IPS DF 19.7 (cell line): ENCODE results near the gene ZMIZ1.

Experiments
- DNase-seq: peaks from one replicate; pipeline ENCODE4 v3.0.0-alpha.2; 2013; ENCODE audit warnings: low read depth, low spot score

ZMIZ1 gene

GRCh38 chr10:79244841-79245504 is 176.2 kb downstream of the ZMIZ1 start:
- DNase-seq = no peak

GRCh38 chr10:79245539-79246208 is 176.9 kb downstream of the ZMIZ1 start:
- DNase-seq = no peak

- DNase-seq = no peak
Measured at GRCh38 chr10:79246209-79246581, 177.4 kb downstream of the ZMIZ1 start.

GRCh38 chr10:79246606-79247275 is 178.0 kb downstream of the ZMIZ1 start:
- DNase-seq = no peak

DNA sequence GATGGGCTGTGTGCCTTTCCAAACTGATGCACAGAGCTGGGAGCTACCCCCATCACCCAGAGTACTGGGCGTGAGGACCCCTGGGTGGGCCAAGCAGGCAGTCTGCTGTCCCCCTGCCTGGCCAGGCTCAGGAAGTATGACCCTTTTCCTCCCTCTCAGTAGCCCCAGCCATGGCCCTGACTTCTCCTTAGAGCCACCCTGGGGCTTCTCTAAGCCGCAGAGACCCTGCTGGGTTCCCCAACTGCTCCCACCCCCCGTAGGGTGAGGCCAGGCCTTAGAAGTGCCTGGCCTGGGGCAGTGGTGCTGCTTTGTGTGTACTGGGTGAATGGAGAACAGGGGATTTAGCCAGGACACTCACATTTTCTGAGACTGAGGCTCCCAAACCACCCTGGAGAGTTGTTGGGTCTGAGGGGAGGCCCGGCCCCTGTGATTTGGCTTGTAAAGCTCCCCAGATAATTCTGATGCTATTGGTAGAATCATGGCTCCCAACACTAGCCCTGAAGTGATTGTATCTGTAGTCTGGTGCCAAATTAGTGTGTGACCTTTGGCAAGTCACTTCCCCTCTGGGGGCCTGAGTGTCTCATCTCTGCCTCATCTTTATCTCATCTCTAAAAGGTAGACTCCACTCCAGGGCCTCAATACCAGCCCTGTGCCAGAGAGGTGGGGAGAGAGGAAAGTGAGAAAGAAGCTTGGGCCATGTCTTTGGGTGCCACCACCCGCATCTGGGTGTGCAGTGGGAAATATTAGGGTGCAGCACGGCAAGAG is 178.8 kb downstream of the ZMIZ1 start:
- DNase-seq = no peak

DNA sequence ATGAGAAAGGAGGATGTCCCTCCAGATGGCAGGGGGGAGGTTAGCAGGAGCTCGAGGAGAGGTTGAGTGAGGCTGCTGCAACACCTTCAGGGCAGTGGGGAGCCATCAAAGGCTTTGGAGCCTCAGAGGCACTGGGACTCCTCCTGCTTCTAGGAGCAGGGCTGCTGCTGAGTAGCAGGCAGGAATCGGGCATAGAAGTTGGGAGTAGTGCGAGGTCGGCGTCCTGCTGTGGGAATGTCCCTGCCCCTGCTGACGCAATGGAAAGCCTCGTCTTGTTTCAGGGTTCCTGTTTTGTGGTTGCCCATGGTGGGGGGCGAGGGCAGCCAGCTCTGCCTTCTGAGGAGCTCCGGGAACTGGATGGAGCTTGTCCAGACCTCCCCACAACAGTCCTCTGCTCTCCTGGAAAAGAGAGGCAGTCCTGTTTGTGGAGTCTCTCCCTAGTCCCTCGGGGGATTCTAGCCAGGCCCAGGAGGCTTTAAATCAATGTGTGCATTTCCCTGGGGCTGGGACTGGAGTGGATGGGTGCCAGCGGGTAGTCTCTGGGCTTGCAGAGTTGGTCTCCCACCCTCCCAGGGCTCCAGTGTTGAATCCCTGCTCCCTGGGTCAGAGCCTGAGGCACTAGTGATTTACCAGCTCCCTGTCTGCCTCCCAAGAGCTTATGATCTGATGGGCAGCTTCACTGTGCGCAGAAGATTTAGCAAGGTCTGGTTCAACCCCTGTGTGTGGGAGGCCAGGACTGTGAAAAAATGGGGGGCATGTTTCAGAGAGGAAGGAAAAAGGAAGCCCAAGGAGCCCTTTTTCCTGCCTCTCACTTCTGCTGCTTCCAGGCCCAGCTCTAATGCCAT is 179.8 kb downstream of the ZMIZ1 start:
- no peak for DNase-seq

DNA sequence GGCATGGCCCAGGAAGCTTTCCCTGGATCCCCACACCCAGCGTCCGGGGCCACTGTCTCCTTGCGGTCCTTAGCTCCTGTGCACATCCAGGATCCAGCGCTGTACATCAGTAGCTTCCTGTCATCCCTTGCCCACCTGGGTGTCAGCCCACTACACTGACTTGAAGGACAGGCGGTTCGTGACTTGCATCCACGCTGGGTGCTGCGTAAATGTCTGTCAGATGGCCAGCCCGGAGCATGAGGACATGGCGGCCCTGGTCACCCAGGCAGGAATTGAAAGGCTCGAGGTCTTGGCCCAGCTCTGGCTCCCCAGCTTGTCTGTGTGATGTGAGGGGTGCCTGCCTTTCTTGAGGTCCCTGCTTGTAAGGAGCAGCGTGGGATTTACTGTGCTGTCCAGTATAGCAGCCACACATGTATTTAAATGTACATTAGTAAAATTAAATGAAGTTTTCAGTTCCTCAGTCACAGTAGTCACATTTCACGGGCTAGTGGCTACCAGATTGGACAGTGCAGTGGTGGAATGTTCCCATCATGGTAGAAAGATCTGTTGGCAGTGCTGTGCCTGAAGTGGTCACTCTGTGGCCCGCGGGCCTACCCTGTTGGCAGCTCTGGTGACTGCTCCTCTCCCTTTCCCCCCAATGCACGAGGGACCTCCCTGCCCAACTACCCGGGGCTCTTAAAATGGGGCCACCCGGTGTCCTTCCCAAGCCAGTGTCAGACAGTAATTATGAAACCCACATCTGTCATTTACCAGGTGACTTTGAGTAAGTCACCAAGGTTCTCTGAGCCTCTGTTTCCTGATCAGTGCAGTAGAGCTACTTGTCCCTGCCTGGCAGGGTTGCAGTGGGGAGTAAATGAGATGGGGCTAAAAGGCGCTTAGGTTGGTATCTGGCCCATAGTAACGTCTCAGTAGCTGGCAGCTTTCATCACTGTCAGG is 180.7 kb downstream of the ZMIZ1 start:
- DNase-seq = no peak

DNA sequence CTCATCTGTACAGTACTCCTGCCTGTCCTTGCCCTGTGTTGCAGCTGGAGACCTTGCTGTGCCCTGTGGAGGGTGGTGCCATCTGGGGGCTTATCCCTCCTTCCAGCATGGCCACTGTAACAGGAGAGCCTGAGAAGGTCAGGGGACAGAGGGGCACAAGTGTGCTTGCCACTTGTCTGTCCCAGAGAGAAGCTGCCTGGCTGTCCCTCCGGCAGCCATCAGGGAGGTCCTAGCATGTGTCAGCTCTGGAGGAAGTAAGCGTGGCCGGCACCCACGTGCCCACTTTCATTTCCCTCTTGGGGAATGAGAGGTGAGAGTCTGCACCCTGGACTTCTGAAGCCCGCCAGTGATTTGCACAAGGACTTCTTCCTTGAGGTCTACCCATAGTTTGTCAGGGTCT is 181.5 kb downstream of the ZMIZ1 start:
- DNase-seq = no peak

GRCh38 chr10:79252450-79252849 is 183.7 kb downstream of the ZMIZ1 start:
- no peak for DNase-seq

- no peak for DNase-seq
Measured at GRCh38 chr10:79252971-79253370, 184.2 kb downstream of the ZMIZ1 start.

- no peak for DNase-seq
Measured at GRCh38 chr10:79253704-79254103, 184.9 kb downstream of the ZMIZ1 start.

GRCh38 chr10:79254333-79255006 is 185.7 kb downstream of the ZMIZ1 start:
- DNase-seq = no peak

DNA sequence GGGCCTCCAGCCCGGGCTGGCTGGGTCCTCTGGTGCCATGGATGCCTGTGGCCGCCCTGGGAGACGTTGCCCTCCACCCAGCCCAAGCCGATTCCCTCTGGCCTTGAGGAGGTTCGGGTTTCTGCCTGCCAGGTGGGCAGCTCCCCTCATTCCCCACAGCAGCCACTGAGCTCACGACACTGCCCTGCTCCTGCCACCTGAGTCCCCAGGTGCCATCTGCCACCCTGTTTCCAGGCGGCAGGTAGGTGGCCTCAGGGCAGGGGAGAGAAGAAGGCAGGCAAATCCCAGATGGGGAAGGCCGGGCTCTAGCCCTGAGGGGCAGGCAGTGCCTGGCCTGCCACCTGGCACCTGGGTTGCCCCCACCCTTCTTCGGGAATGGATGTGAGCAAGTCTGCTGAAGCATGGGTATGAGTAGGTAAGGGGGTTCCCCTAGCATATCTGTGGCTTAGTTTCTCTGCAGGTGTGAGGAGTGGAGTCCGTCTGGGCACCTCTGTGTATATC is 186.3 kb downstream of the ZMIZ1 start:
- no peak for DNase-seq

DNA sequence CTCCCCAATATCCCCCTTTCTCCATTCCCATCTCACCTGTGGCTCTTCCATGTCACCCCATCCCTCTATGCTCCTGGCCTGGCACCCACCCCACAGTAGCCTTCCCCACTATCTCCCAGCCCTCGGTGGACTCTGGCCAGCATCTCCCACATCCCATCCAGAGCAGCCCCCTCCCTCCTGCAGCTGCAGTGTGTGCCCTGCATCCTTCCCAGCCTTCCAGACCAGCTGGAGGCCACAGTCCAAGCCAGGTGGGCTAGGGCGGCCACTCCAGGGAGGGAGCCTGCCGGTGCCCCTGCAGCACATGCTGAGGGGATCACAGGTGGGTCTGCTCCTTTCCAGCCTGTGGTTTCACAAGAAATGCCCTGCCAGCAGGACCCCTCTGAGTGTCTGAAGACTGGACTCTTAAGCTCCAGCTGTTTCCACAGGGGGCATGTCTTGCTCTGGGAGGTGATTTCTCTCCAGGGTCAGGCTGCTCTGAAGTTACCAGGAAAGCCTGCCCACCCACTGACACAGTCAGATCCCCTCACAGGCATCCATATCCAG is 187.6 kb downstream of the ZMIZ1 start:
- no peak for DNase-seq

DNA sequence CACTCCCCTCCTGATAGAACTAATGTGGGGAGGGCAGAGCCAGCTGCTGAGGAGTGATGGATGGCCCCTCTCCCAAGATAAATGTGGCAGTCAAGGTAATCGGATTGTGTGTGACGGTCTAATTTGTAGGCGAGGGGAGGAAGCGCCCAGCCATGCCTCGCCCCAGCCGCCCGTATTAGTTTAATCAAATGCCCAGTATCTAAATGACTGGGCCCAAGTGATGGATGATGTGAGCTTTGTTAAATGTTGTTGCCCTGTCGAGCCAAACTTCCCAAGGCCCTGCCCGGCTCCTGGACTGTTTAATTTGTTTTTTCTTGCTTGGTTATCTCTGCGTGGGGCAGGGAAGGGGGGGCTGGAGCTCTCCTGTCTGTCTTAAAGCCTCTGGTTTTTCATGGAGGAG is 190.1 kb downstream of the ZMIZ1 start:
- DNase-seq = no peak

DNA sequence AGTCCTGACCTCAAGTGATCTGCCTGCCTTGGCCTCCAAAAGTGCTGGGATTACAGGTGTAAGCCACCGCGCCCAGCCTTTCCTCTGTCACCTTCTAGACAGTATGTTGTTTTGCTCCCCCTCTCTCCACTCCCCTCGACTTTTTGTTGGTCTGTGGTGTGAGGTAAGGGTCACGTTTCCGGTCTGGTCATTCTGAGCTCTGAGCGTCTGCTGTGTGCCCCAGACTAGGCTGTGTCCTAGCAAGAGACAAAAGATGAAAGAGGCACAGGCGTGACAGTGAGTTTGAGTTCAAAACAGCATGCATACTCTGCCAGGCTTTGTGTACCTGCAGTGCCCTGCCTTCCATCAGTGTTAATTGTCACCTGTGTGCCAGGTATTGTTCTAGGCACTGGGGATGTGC is 191.1 kb downstream of the ZMIZ1 start:
- DNase-seq = no peak

DNA sequence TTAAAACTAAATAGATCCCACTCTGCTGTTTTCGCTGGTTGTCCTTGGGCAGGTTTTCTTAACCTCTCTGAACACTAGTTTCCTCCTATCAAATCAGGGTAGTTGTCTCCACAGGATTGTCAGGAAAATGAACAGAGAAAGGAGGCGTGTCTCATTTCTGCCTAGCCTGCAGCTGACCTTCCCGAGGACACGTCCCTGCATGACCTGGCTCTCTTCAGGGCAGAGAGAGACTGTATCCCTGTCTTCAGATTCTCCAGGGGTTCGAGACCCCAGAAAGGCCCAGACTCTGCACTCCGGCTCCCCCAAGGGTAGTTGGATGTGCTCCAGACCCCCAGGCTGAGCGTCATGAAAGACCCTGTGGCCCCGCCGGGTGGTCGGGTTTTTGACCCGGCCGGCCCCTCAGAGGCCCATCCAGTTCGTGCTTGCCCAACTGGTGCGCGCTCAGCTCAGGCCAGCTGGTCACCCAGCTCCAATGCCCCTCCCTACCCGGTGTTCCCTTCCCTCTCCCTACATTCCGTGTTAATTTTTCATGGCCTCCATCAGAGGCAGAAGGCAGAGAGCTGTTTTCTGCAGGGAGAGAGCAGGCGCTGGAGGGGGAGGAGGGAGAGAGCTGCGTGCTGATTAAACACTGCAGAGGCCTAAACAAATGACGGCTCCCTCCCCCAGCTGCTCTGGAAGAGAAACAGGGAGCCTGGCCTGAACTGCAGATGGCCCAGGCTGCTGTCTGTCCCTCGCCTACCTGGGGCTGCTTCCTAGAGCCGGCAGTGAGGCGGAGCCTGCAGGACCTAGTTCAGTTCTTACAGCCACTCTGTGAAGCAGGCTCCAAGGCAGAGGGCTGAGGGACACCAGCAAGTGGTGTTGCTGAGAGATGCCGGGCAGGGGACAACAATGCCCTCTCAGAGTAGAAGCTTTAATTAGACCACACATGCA is 192.3 kb downstream of the ZMIZ1 start:
- DNase-seq = no peak

DNA sequence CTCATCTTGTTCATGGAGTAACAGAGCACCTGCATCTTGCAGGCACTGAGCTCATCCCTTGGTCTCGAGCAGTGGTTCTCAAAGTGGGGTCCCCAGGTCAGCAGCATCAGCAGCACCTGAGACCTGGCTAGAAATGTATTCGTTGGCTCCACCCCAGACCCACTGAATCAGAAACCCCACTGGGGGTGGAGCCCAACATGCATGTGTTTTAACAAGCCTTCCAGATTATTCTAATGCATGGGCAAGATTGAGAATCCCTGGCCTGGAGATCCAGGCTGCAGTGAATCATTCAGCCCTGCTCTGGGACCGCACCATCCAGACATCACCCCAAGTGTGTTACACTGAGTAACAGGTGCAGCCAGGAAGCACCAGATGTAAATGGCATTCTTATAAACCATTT is 193.4 kb downstream of the ZMIZ1 start:
- DNase-seq = no peak
